Cardiac muscle cell (in vitro differentiated cells and primary cell): ENCODE data around the gene GATD1. TPM values are rescaled to one million over a fixed set of nuclear protein-coding genes. Genes with fewer than 3 reads are reported as not detected.

ENCODE experiments used
- DNase-seq, 2 donors: peaks; one replicate each; pipeline versions ENCODE4 v3.0.0 to v3.0.0-alpha.2; 2010 to 2017; ENCODE audit warnings: low read depth in 1 of 2, low spot score in 1 of 2
- H3K27ac ChIP-seq: fragments of 200-600 bp; sonication (generic); 2 replicates; pipeline ENCODE4 v1.5.1; 2016
- H3K27me3 ChIP-seq: fragments of 200-600 bp; sonication (generic); 2 replicates; pipeline ENCODE4 v1.6.0; 2016; ENCODE audit warnings: control low read depth
- H3K36me3 ChIP-seq: fragments of 200-600 bp; sonication (generic); 2 replicates; pipeline ENCODE4 v1.5.1; 2016; ENCODE audit warnings: control low read depth
- H3K4me1 ChIP-seq: fragments of 200-600 bp; sonication (generic); 2 replicates; pipeline ENCODE4 v1.8.1; 2017; ENCODE audit warnings: low read depth, mild to moderate bottlenecking, mixed run types
- H3K4me3 ChIP-seq: fragments of 200-600 bp; sonication (generic); 2 replicates; pipeline ENCODE4 v1.5.1; 2016; ENCODE audit warnings: mild to moderate bottlenecking
- H3K9me3 ChIP-seq: fragments of 200-600 bp; sonication (generic); 2 replicates; pipeline ENCODE4 v1.5.1; 2017; ENCODE audit warnings: low read depth, mild to moderate bottlenecking, control low read depth
- CTCF ChIP-seq: IDR thresholded peaks from 2 replicates; pipeline ENCODE4 v1.5.1; 2012; ENCODE audit warnings: low read depth, mild to moderate bottlenecking, low read length
- polyA plus RNA-seq: library from polyadenylated mRNA; unstranded; fragments of >200 nt; fragmentation: Nextera tagmentation; extraction: Ambion mirVana; gene quantifications from 2 replicates; pipeline ENCODE4 v1.2.1, GENCODE V29; 2016
- total RNA-seq: library from RNA; depleted of rRNA; stranded (reverse); fragments of >200 nt; gene quantifications from 2 replicates; pipeline ENCODE4 v1.2.3, GENCODE V29; 2016

GATD1 gene
- total and polyA plus RNA-seq, 2 experiments from 2014 or later = 60.4 to 64.1 TPM

GRCh38 chr11:723120-723883, 54.0 kb downstream of the GATD1 start:
- Histone ChIP-seq H3K4me3 (no peak overlapping the region), H3K36me3 (no peaks in the 10 kb centered on the region), H3K9me3 (no peaks in the 10 kb centered on the region), H3K27ac (no peak overlapping the region), H3K27me3 (peaks cover 74% of the 10 kb centered on the region), H3K4me1 (no peaks in the 10 kb centered on the region)
- DNase-seq = peak; percentile 54 to 68
- TF ChIP-seq CTCF = peak; percentile 54

GRCh38 chr11:722346-722811, 54.9 kb downstream of the GATD1 start:
- no peaks in the 10 kb centered on the region for H3K9me3 ChIP-seq
- H3K4me1 ChIP-seq = no peaks in the 10 kb centered on the region
- no peak for TF ChIP-seq CTCF
- peaks cover 73% of the 10 kb centered on the region for H3K27me3 ChIP-seq
- H3K4me3 ChIP-seq = no peak overlapping the region
- H3K36me3 ChIP-seq = no peaks in the 10 kb centered on the region
- H3K27ac ChIP-seq = no peak overlapping the region
- no peak for DNase-seq

- no peaks in the 10 kb centered on the region for H3K4me1 ChIP-seq
- DNase-seq = no peak
- no peaks in the 10 kb centered on the region for H3K9me3 ChIP-seq
- H3K27ac ChIP-seq = no peak overlapping the region
- peaks cover 67% of the 10 kb centered on the region for H3K27me3 ChIP-seq
- H3K4me3 ChIP-seq = no peak overlapping the region
- H3K36me3 ChIP-seq = no peaks in the 10 kb centered on the region
- TF ChIP-seq CTCF = no peak
These were observed 55.4 kb downstream of the GATD1 start for GRCh38 chr11:721741-722345.

- Histone ChIP-seq H3K4me3 (no peak overlapping the region), H3K27ac (no peak overlapping the region), H3K4me1 (no peaks in the 10 kb centered on the region), H3K27me3 (peaks cover 62% of the 10 kb centered on the region), H3K9me3 (no peaks in the 10 kb centered on the region), H3K36me3 (no peaks in the 10 kb centered on the region)
- TF ChIP-seq CTCF = no peak
- no peak for DNase-seq
These were observed 56.0 kb downstream of the GATD1 start for GRCh38 chr11:721247-721740.

GRCh38 chr11:720642-721246, 56.5 kb downstream of the GATD1 start:
- H3K27me3 ChIP-seq = peaks cover 56% of the 10 kb centered on the region
- H3K4me3 ChIP-seq = peak overlapping the region; percentile 5
- no peaks in the 10 kb centered on the region for H3K36me3 ChIP-seq
- H3K9me3 ChIP-seq = no peaks in the 10 kb centered on the region
- peak in 1 of 2 donors; percentile 66 for DNase-seq
- TF ChIP-seq CTCF = no peak
- H3K27ac ChIP-seq = no peak overlapping the region
- H3K4me1 ChIP-seq = no peaks in the 10 kb centered on the region
